GM10248 (cell line): ENCODE measurements around the gene GFM2.

ENCODE experiments used
- CTCF ChIA-PET: fragments of 300-600 bp; sonication (Branson Sonifier 250); formaldehyde crosslinking; extraction: SDS; loops from one replicate; lab custom pipeline; 2021; ENCODE audit warnings: antibody characterized with exemption; lab: Yijun Ruan, JAX
- POLR2A ChIA-PET: fragments of 350-650 bp; sonication (Branson Sonifier 250); formaldehyde crosslinking; extraction: SDS; loops from one replicate; lab custom pipeline; 2020; ENCODE audit warnings: antibody characterized with exemption; lab: Yijun Ruan, JAX
- DNase-seq: peaks from one replicate; pipeline ENCODE4 v3.0.0; 2012; ENCODE audit errors: extremely low spot score
- CTCF ChIP-seq: IDR thresholded peaks from 2 replicates; pipeline ENCODE4 v1.5.1; 2012; ENCODE audit warnings: mild to moderate bottlenecking, low read depth; ENCODE audit errors: extremely low read depth, missing control alignments, control extremely low read depth

GFM2 gene

GRCh38 chr5:74722271-74722670 lies 44.6 kb downstream of the GFM2 start:
- ChIA-PET CTCF (interaction anchor here (1.4 kb wide), 1 partner anchor 21 kb away, joined by 4 read pairs; no protein-coding TSS in a partner anchor), POLR2A (no interaction called here)
- DNase-seq, result no peak
- TF ChIP-seq CTCF, result no peak

- POLR2A ChIA-PET, result no interaction called here
- CTCF ChIA-PET, result interaction anchor here (1.3 to 1.7 kb wide), 2 partner anchors 21 to 43 kb away, joined by 3 to 6 read pairs; no protein-coding TSS in a partner anchor
- no peak for TF ChIP-seq CTCF
- no peak for DNase-seq
Observed at GRCh38 chr5:74717596-74717995, 49.3 kb downstream of the GFM2 start.

- DNase-seq, result no peak
- ChIA-PET CTCF (interaction anchor here (0.8 to 0.9 kb wide), 2 partner anchors 8 to 12 kb away, joined by 3 to 4 read pairs; partner anchors contain the start of gene HEXB), POLR2A (interaction anchor here (1.2 kb wide), 1 partner anchor 24 kb away, joined by 4 read pairs; no protein-coding TSS in a partner anchor)
- no peak for TF ChIP-seq CTCF
Observed at GRCh38 chr5:74693191-74693590, 73.7 kb downstream of the GFM2 start.

- POLR2A ChIA-PET, result no interaction called here
- CTCF ChIA-PET, result interaction anchor here (0.8 to 4.8 kb wide), 3 partner anchors 12 to 52 kb away, joined by 3 to 16 read pairs (median 4); no protein-coding TSS in a partner anchor
- no peak for TF ChIP-seq CTCF
- DNase-seq, result no peak
Observed at GRCh38 chr5:74686962-74687751, 79.8 kb downstream of the GFM2 start.

- DNase-seq, result peak; percentile 57
- ChIA-PET CTCF (interaction anchor here (1.7 to 4.8 kb wide), 3 partner anchors 8 to 13 kb away, joined by 4 to 16 read pairs (median 4); no protein-coding TSS in a partner anchor), POLR2A (no interaction called here)
- TF ChIP-seq CTCF, result no peak
Observed at GRCh38 chr5:74685979-74686631, 80.8 kb downstream of the GFM2 start.

- CTCF ChIA-PET, result interaction anchor here (1.4 to 4.8 kb wide), 3 partner anchors 9 to 23 kb away, joined by 3 to 16 read pairs (median 4); no protein-coding TSS in a partner anchor
- DNase-seq, result peak; percentile 87
Observed at GRCh38 chr5:74684900-74685851, 81.7 kb downstream of the GFM2 start, which contains the start of gene HEXB. Gene HEXB, plus strand, starts transcription at chr5:74685233. Its CDS starts 28 bp downstream, at chr5:74685261.

More at GRCh38 chr5:74684900-74685851, 81.7 kb downstream of the GFM2 start, which contains the start of gene HEXB:
- no peak for TF ChIP-seq CTCF
- POLR2A ChIA-PET, result no interaction called here
